CD4-positive, alpha-beta T cell treated with Interferon gamma for 1 hour (primary cell): ENCODE data around the gene THUMPD3.

Experiments
- DNase-seq: peaks from one replicate; pipeline ENCODE4 v3.0.0-alpha.2; 2020

The THUMPD3 gene

GRCh38 chr3:9362731-9363530 is at the start of gene THUMPD3:
Gene THUMPD3, plus strand, starts transcription at chr3:9363054. Its CDS starts 2,015 bp downstream, at chr3:9365069.
- peak; percentile 89 for DNase-seq

- DNase-seq: no peak
These were observed 48.1 kb upstream of the THUMPD3 start for GRCh38 chr3:9314796-9315195.

- no peak for DNase-seq
These were observed 45.9 kb upstream of the THUMPD3 start for GRCh38 chr3:9316881-9317361.

GRCh38 chr3:9322780-9323179 is 40.1 kb upstream of the THUMPD3 start:
- no peak for DNase-seq

GRCh38 chr3:9324944-9325343 is 37.9 kb upstream of the THUMPD3 start:
- no peak for DNase-seq

GRCh38 chr3:9327578-9327977 is 35.3 kb upstream of the THUMPD3 start:
- no peak for DNase-seq

GRCh38 chr3:9330166-9330703 is 32.6 kb upstream of the THUMPD3 start:
- DNase-seq: no peak

GRCh38 chr3:9331171-9331570 is 31.7 kb upstream of the THUMPD3 start:
- DNase-seq: no peak

GRCh38 chr3:9332250-9333030 is 30.4 kb upstream of the THUMPD3 start:
- DNase-seq: no peak

- no peak for DNase-seq
These were observed 22.9 kb upstream of the THUMPD3 start for GRCh38 chr3:9339761-9340471.

- no peak for DNase-seq
These were observed 22.4 kb upstream of the THUMPD3 start for GRCh38 chr3:9340472-9340902.

- no peak for DNase-seq
These were observed 20.2 kb upstream of the THUMPD3 start for GRCh38 chr3:9342696-9343095.

- DNase-seq: no peak
These were observed 19.7 kb upstream of the THUMPD3 start for GRCh38 chr3:9343115-9343514.

- DNase-seq: no peak
These were observed 17.8 kb upstream of the THUMPD3 start for GRCh38 chr3:9345041-9345440.

- no peak for DNase-seq
These were observed 16.7 kb upstream of the THUMPD3 start for GRCh38 chr3:9346141-9346540.

- no peak for DNase-seq
These were observed 15.8 kb upstream of the THUMPD3 start for GRCh38 chr3:9347081-9347480.

- no peak for DNase-seq
These were observed 15.0 kb upstream of the THUMPD3 start for GRCh38 chr3:9347887-9348286.

GRCh38 chr3:9349321-9350117 is 13.3 kb upstream of the THUMPD3 start:
- no peak for DNase-seq

GRCh38 chr3:9351709-9352126 is 11.1 kb upstream of the THUMPD3 start:
- DNase-seq: no peak

GRCh38 chr3:9352917-9353752 is 9.7 kb upstream of the THUMPD3 start:
- DNase-seq: peak; percentile 54
